ENCODE data around the gene LRRC8A. TPM values are rescaled to one million over a fixed set of nuclear protein-coding genes. Genes with fewer than 3 reads are reported as not detected.
A peak's percentile ranks its signal among the peaks of the same experiment; 100 is the strongest.
"Not testable (repeated sequence)": the region's sequence is repeated elsewhere in the genome, so short reads cannot be mapped to it uniquely, and the experiment has no call there.

LRRC8A gene
- total and polyA plus RNA-seq, 12 donors, result 9.0 to 88.3 (median 34.5) TPM

- intact Hi-C loops (cut with DNase I), result no loop called here
- Histone ChIP-seq H3K4me3 (no peak overlapping the region), H3K27me3 (no peaks in the 10 kb centered on the region), H3K27ac (peak overlapping the region in 1 of 5 donors; percentile 27), H3K36me3 (replicated peaks in 1 of 2) (no peaks in the 10 kb centered on the region), H3K9me3 (replicated peaks in 1 of 3) (no peaks in the 10 kb centered on the region), H3K4me1 (replicated peaks in 1 of 2) (peaks cover 8 to 28% of the 10 kb centered on the region in 2 donors)
- DNase-seq, result peak in 3 of 7 donors; percentile 23 to 57 (median 45)
- TF ChIP-seq POLR2A (IDR thresholded peaks at IDR 0.05) (no peak), CTCF (IDR thresholded peaks at IDR 0.05) (no peak)
- WGBS, 4 donors, result 55 to 73% (median 62%) methylated on average over 6 to 15 of the region's 15 CpGs
Observed at GRCh38 chr9:128940271-128940921, 58.5 kb downstream of the LRRC8A start.

GRCh38 chr9:128940946-128941755 is 59.2 kb downstream of the LRRC8A start:
- Histone ChIP-seq H3K9me3 (replicated peaks in 1 of 3) (no peaks in the 10 kb centered on the region), H3K4me3 (no peak overlapping the region), H3K27me3 (no peaks in the 10 kb centered on the region), H3K27ac (peak overlapping the region in 1 of 5 donors; percentile 27), H3K4me1 (replicated peaks in 1 of 2) (peaks cover 8 to 28% of the 10 kb centered on the region in 2 donors), H3K36me3 (replicated peaks in 1 of 2) (no peaks in the 10 kb centered on the region)
- WGBS, 4 donors, result 73 to 85% (median 80%) methylated on average over 4 to 12 of the region's 12 CpGs
- intact Hi-C loops (cut with DNase I), result no loop called here
- DNase-seq, result peak in 2 of 7 donors; percentile 14 to 20
- TF ChIP-seq POLR2A (IDR thresholded peaks at IDR 0.05) (no peak), CTCF (IDR thresholded peaks at IDR 0.05) (no peak)

GRCh38 chr9:128943832-128944620 is 62.1 kb downstream of the LRRC8A start:
- intact Hi-C loops (cut with DNase I), result no loop called here
- H3K4me1 ChIP-seq (replicated peaks in 1 of 2), result peaks cover 12 to 42% of the 10 kb centered on the region in 2 donors
- no peaks in the 10 kb centered on the region for H3K36me3 ChIP-seq (replicated peaks in 1 of 2)
- peak overlapping the region in 2 of 5 donors; percentile 7 to 22 for H3K27ac ChIP-seq
- TF ChIP-seq CTCF (IDR thresholded peaks at IDR 0.05) (no peak), POLR2A (IDR thresholded peaks at IDR 0.05) (no peak)
- no peaks in the 10 kb centered on the region for H3K9me3 ChIP-seq (replicated peaks in 1 of 3)
- 83 to 91% (median 84%) methylated on average over 6 to 7 of the region's 7 CpGs for WGBS, 4 donors
- DNase-seq, result peak in 2 of 7 donors; percentile 15 to 17
- H3K27me3 ChIP-seq, result no peaks in the 10 kb centered on the region
- H3K4me3 ChIP-seq, result no peak overlapping the region

GRCh38 chr9:128944966-128945365 is 63.0 kb downstream of the LRRC8A start:
- intact Hi-C loops (cut with DNase I); H3K4me3 ChIP-seq; H3K27me3 ChIP-seq; H3K9me3 ChIP-seq (replicated peaks in 1 of 3); H3K36me3 ChIP-seq (replicated peaks in 1 of 2): not testable (repeated sequence)
- DNase-seq, result peak in 1 of 7 donors; percentile 6
- Histone ChIP-seq H3K27ac (peak overlapping the region in 1 of 5 donors; percentile 5), H3K4me1 (replicated peaks in 1 of 2) (peaks cover 12 to 43% of the 10 kb centered on the region in 2 donors)
- 78 to 93% (median 83%) methylated on average over 7 of the region's 7 CpGs for WGBS, 4 donors
